Large intestine (tissue), 3 donors: ENCODE measurements around the gene RABGGTA. TPM values are rescaled to one million over a fixed set of nuclear protein-coding genes. Genes with fewer than 3 reads are reported as not detected.

Source experiments
- DNase-seq, 2 donors: peaks; one replicate each; pipeline versions ENCODE4 v3.0.0 to v3.0.0-alpha.2; 2013
- H3K27ac ChIP-seq: one replicate; pipeline ENCODE4 v1.5.1; 2013; ENCODE audit warnings: low read length
- H3K27me3 ChIP-seq: 2 replicates; pipeline ENCODE4 v1.6.1; 2013; ENCODE audit warnings: low read length; ENCODE audit not compliant: control insufficient read depth, insufficient read depth
- H3K36me3 ChIP-seq: 2 replicates; pipeline ENCODE4 v1.6.1; 2013; ENCODE audit warnings: low read length; ENCODE audit not compliant: control insufficient read depth, insufficient read depth
- H3K4me1 ChIP-seq: one replicate; pipeline ENCODE4 v1.6.1; 2013; ENCODE audit warnings: low read length; ENCODE audit not compliant: control insufficient read depth, insufficient read depth
- H3K4me3 ChIP-seq: one replicate; pipeline ENCODE4 v1.5.1; 2013; ENCODE audit warnings: low read length
- H3K9me3 ChIP-seq: one replicate; pipeline ENCODE4 v1.6.1; 2013; ENCODE audit warnings: mild to moderate bottlenecking, low read depth, low read length, moderate library complexity; ENCODE audit not compliant: control insufficient read depth
- WGBS: methylation state at CpG from one replicate; pipeline ENCODE4 v1.1.5; 2013; ENCODE audit warnings: low lambda C conversion rate; ENCODE audit not compliant: insufficient coverage; 5-methylcytosine and 5-hydroxymethylcytosine counted together
- polyA plus RNA-seq: library from polyadenylated mRNA; unstranded; fragments of 120-200 nt; gene quantifications from one replicate; pipeline ENCODE4 v1.2.1, GENCODE V29; 2013

The RABGGTA gene
- polyA plus RNA-seq, 1 donor = 29.0 TPM

GRCh38 chr14:24300326-24300980 is 29.1 kb upstream of the RABGGTA start:
- Histone ChIP-seq H3K4me3 (peak overlapping the region; percentile 68), H3K27me3 (no peaks in the 10 kb centered on the region), H3K9me3 (no peaks in the 10 kb centered on the region), H3K4me1 (peaks cover 25% of the 10 kb centered on the region), H3K36me3 (peaks cover 52% of the 10 kb centered on the region), H3K27ac (peak overlapping the region; percentile 90)
- WGBS = no CpG with 5 or more reads among the region's 16 CpGs
- DNase-seq = no peak

GRCh38 chr14:24299255-24300191 is 28.1 kb upstream of the RABGGTA start, which contains the start of the genes DHRS1 and NOP9:
DHRS1 (minus strand) TSS chr14:24299780; CDS start chr14:24299106, 674 bp downstream.
NOP9 (plus strand) TSS chr14:24299850; CDS start chr14:24299955, 105 bp downstream.
- Histone ChIP-seq H3K4me3 (peak within 1 kb of the TSS; percentile 68), H3K9me3 (no peaks in the 10 kb centered on the region), H3K36me3 (peaks cover 46% of the 10 kb centered on the region), H3K4me1 (peaks cover 25% of the 10 kb centered on the region), H3K27ac (peak within 1 kb of the TSS; percentile 90), H3K27me3 (no peaks in the 10 kb centered on the region)
- WGBS = no CpG with 5 or more reads among the region's 75 CpGs
- DNase-seq = peak; percentile 93 to 97

DNA sequence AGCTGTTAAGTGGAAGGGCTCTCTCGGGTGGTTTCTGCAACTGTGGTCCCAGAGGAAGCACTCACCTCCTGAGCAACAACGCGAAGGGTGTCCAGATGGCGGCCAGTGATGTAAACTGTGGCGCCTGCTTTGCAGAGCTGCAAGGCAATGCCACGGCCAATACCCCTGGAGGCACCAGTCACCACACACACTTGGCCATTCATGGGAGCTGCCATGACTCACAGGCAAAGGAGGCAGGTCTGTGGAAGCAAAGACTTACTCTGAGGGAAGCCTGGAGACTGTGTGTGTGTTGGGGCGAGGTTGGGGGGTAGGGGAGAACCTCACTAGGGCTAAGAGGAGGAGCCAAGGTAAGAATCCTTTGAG is 27.5 kb upstream of the RABGGTA start:
- Histone ChIP-seq H3K4me1 (peaks cover 25% of the 10 kb centered on the region), H3K27ac (peak overlapping the region; percentile 90), H3K4me3 (peak overlapping the region; percentile 68), H3K27me3 (no peaks in the 10 kb centered on the region), H3K9me3 (no peaks in the 10 kb centered on the region), H3K36me3 (peaks cover 39% of the 10 kb centered on the region)
- no CpG with 5 or more reads among the region's 7 CpGs for WGBS
- DNase-seq = no peak

DNA sequence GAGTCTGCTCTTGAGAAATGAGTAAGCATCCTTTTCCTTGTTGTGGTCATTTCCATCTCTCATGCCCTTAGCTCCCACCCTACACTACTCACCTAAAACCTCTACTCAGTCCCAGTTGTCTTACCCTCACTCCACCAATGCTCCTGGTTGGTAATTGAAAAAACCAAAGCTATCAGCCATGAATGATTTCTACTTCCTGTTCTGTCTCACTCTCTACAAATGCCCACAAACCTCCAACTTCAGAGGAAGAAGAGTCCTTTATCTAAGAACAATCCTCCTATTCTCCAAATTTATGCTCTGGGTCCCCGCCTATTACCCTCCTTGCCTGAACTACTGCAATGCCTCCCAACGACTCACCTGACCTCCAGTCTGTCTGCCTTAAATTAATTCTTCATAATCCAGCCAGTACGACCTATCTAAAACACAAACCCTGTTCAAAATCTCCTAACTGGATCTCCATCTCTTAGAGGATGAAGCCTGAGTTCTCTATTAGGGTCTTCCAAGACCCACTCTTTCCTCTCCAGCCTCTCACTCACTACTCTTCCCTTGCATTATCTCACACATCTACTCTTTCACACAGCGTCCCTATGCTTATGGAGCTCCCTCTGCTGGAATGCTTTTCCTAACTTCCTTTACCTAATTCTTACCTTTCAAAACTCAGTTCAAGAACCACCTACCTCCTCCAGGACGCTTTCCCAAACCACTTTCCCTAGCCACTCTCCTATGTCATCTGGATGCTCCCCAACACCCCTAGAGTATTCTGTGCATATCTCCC is 26.0 kb upstream of the RABGGTA start:
- peak in 1 of 2 donors; percentile 57 for DNase-seq
- H3K27ac ChIP-seq = peak overlapping the region; percentile 18
- no peaks in the 10 kb centered on the region for H3K9me3 ChIP-seq
- peaks cover 34% of the 10 kb centered on the region for H3K36me3 ChIP-seq
- no peaks in the 10 kb centered on the region for H3K27me3 ChIP-seq
- WGBS = 0% methylated on average over 2 of the region's 5 CpGs
- H3K4me1 ChIP-seq = peaks cover 19% of the 10 kb centered on the region
- no peak overlapping the region for H3K4me3 ChIP-seq

DNA sequence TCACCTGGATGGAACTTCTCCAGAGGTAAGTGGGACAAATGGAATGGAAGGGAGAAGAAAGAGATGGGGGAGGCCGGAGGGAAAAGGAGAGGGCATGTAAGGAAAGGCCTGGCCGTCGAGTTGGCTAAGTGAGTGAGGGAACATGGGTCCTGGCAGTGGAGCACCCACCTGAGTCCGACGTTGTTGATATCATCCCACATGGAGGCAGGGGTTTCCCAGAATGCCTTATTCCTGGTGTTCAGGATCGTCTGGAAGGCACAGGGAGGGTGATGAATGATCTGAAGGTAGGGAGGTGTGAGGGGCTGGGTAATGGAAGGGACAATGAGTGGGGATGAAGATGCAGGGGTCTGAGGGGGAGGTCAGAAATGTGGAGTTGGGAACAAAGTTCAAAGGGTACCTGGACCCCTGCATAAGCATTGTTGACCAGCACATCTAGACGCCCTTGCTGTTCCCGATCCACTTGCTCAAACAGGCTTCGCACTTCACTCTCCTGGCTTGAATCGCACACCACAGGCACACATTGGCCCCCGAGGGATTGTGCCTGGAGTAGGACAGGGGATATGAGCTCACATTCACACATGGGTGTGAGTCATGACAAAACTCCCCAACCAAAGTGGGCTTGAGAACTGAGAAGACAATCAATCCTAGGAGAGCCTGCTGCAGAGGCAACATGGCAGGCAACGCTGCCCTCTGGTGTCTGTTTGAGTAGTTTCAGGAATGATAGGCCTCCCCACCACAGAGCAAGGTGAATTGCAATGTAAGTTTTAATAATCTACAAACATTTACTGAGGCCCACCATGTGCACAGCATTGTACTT is 25.2 kb upstream of the RABGGTA start:
- Histone ChIP-seq H3K9me3 (no peaks in the 10 kb centered on the region), H3K27ac (no peak overlapping the region), H3K4me3 (no peak overlapping the region), H3K27me3 (no peaks in the 10 kb centered on the region), H3K4me1 (peaks cover 19% of the 10 kb centered on the region), H3K36me3 (peaks cover 34% of the 10 kb centered on the region)
- peak; percentile 59 to 61 for DNase-seq
- WGBS = 100% methylated on average over 2 of the region's 12 CpGs

DNA sequence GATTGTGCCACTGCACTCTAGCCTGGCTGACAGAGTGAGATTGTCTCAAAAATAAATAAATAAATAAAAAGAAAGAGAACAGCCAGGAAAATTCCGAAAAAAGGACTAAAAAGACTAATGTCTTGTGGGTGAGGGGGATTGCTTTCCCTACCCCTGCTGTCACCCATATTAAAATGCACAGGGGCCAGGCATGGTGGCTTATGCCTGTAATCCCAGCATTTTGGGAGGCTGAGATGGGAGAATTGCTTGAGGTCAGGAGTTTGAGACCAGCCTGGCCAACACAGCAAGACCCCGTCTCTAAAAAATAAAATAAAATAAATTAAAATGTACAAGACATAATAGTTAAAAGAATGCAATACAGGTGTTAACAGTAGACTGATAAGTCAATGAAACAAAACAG is 22.1 kb upstream of the RABGGTA start:
- no peaks in the 10 kb centered on the region for H3K27me3 ChIP-seq
- no peaks in the 10 kb centered on the region for H3K9me3 ChIP-seq
- no peak overlapping the region for H3K27ac ChIP-seq
- DNase-seq = no peak
- H3K4me3 ChIP-seq = no peak overlapping the region
- 100% methylated on average over 1 of the region's 2 CpGs for WGBS
- peaks cover 56% of the 10 kb centered on the region for H3K36me3 ChIP-seq
- H3K4me1 ChIP-seq = peaks cover 12% of the 10 kb centered on the region

DNA sequence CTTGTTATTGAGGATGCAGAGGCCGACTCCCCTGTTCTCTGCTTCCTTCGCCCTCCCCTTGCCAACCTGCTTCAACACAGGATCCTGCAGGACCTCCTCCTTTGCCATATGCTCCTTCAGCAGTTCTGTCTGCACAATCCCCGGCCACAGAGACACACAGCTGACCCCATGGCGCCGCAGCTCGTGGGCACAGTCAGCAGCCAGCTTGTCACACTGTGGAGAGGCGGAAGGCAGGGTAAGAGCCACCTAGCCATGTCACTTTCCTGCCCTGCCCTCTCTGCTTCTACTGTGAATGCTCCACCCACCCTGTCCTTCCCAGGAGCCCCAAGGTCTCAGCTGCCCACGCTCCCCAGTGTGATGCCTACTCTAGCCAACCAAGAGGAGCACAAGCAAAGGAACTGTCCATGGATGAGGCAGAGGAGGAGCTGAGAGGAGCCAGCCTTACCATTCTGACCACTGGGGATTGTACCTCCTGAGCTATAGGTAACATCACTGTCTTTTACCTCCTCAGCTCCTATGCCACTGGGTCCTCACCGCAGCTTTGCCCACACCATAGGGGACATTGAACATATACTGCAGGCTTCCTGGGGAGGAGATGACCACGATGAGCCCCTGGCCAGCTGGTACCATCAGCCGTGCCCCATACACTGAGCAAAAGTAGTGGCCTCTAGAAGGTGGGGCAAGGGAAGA is 20.9 kb upstream of the RABGGTA start:
- H3K27me3 ChIP-seq = no peaks in the 10 kb centered on the region
- peaks cover 4% of the 10 kb centered on the region for H3K4me1 ChIP-seq
- H3K9me3 ChIP-seq = no peaks in the 10 kb centered on the region
- DNase-seq = no peak
- H3K27ac ChIP-seq = no peak overlapping the region
- H3K4me3 ChIP-seq = no peak overlapping the region
- H3K36me3 ChIP-seq = peaks cover 56% of the 10 kb centered on the region
- no CpG with 5 or more reads among the region's 11 CpGs for WGBS

GRCh38 chr14:24291446-24292117 is 20.2 kb upstream of the RABGGTA start:
- H3K4me1 ChIP-seq = peaks cover 2% of the 10 kb centered on the region
- H3K36me3 ChIP-seq = peaks cover 54% of the 10 kb centered on the region
- no peak overlapping the region for H3K27ac ChIP-seq
- H3K4me3 ChIP-seq = no peak overlapping the region
- H3K27me3 ChIP-seq = no peaks in the 10 kb centered on the region
- DNase-seq = no peak
- H3K9me3 ChIP-seq = no peaks in the 10 kb centered on the region
- WGBS = no CpG with 5 or more reads among the region's 3 CpGs

DNA sequence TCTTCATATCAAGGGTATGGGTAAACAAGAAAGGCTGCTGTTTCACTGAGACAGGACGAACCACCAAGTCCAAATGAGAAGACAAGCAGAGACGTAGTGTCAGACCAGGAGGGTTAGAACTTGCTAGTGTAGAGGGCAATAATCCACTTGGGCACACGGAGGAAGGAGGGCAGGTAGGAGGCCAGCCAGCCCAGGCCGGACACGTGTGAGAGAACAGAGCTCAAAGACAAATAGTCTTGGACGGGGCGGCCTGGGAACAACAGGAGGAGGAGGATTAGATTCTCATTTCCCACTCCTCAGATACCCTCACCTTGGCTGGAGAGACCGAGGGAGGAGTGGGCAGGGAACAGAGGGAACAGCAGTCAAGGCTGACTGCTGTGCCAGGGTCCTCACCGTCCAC is 19.3 kb upstream of the RABGGTA start:
- Histone ChIP-seq H3K4me3 (no peak overlapping the region), H3K4me1 (no peaks in the 10 kb centered on the region), H3K36me3 (peaks cover 46% of the 10 kb centered on the region), H3K27me3 (no peaks in the 10 kb centered on the region), H3K9me3 (no peaks in the 10 kb centered on the region), H3K27ac (no peak overlapping the region)
- WGBS = no CpG with 5 or more reads among the region's 9 CpGs
- DNase-seq = no peak
